H1 (cell line): Measurements from ENCODE around the gene CEP85L. TPM values are rescaled to one million over a fixed set of nuclear protein-coding genes. Genes with fewer than 3 reads are reported as not detected.

Experiments
- CTCF ChIA-PET: fragments of 300-600 bp; sonication (Branson Sonifier 250); formaldehyde crosslinking; loops from one replicate; lab custom pipeline; 2021; ENCODE audit not compliant: partially characterized antibody; lab: Charles Lee
- POLR2A ChIA-PET: fragments of 300-600 bp; sonication (Branson Sonifier 250); formaldehyde crosslinking; loops from one replicate; lab custom pipeline; 2021; ENCODE audit warnings: inconsistent platforms; ENCODE audit not compliant: partially characterized antibody; lab: Charles Lee
- DNase-seq, 2 experiments: peaks; one replicate each; pipeline versions ENCODE4 v3.0.0 to v3.0.0-alpha.2; 2010 to 2022; ENCODE audit warnings: low spot score in 2 of 2, low read depth in 1 of 2, mixed read lengths in 1 of 2
- FAIRE-seq: peaks from 2 replicates; lab custom pipeline; 2011; peaks lifted over from hg19 to GRCh38; lab: Jason Lieb, UNC
- H2AFZ ChIP-seq: 2 replicates; pipeline ENCODE4 v1.8.1; 2012; ENCODE audit warnings: low read length, inconsistent platforms
- H2AK5ac ChIP-seq: 2 replicates; pipeline ENCODE4 v1.6.1; 2013; ENCODE audit warnings: low read depth, low read length
- H2BK120ac ChIP-seq: replicated peaks from 2 replicates; pipeline ENCODE3; 2013; ENCODE audit warnings: low read depth, low read length, inconsistent platforms
- H2BK12ac ChIP-seq: 2 replicates; pipeline ENCODE4 v1.6.1; 2013; ENCODE audit warnings: low read depth, low read length
- H2BK15ac ChIP-seq: 2 replicates; pipeline ENCODE4 v1.6.1; 2013; ENCODE audit warnings: low read length
- H2BK20ac ChIP-seq: 2 replicates; pipeline ENCODE4 v1.6.1; 2013; ENCODE audit warnings: low read length
- H2BK5ac ChIP-seq: 2 replicates; pipeline ENCODE4 v1.6.1; 2013; ENCODE audit warnings: low read depth, low read length
- H3K14ac ChIP-seq: 2 replicates; pipeline ENCODE4 v1.6.1; 2013; ENCODE audit warnings: inconsistent platforms; ENCODE audit not compliant: insufficient read length
- H3K18ac ChIP-seq: 2 replicates; pipeline ENCODE4 v1.6.1; 2013; ENCODE audit warnings: low read length; ENCODE audit errors: extremely low read depth
- H3K23ac ChIP-seq: 2 replicates; pipeline ENCODE4 v1.6.1; 2013; ENCODE audit warnings: inconsistent platforms; ENCODE audit not compliant: insufficient read length
- H3K23me2 ChIP-seq: 2 replicates; pipeline ENCODE4 v1.6.1; 2013; ENCODE audit warnings: low read depth, low read length
- H3K27ac ChIP-seq: 2 replicates; pipeline ENCODE4 v1.6.1; 2011; ENCODE audit warnings: low read depth, low read length, inconsistent platforms
- H3K27me3 ChIP-seq, 4 experiments: replicated peaks in 1 of 4; 1 replicate in 1 of 4; 2 replicates in 3 of 4; pipeline versions ENCODE4 v1.6.1 to v1.8.1; 2011 to 2013; ENCODE audit warnings: low read length in 3 of 4, mild to moderate bottlenecking in 3 of 4, inconsistent platforms in 2 of 4, mixed read lengths in 2 of 4, moderate library complexity in 1 of 4; ENCODE audit not compliant: control insufficient read depth in 3 of 4, insufficient read depth in 3 of 4; ENCODE audit errors: extremely low read depth in 1 of 4
- H3K36me3 ChIP-seq, 4 experiments: 2 replicates each; pipeline versions ENCODE4 v1.6.1 to v1.8.1; 2011 to 2013; ENCODE audit warnings: mild to moderate bottlenecking in 4 of 4, low read length in 3 of 4, moderate library complexity in 2 of 4, control low read depth in 1 of 4, inconsistent platforms in 1 of 4; ENCODE audit not compliant: insufficient read depth in 4 of 4, control insufficient read depth in 2 of 4
- H3K4ac ChIP-seq: replicated peaks from 2 replicates; pipeline ENCODE3; 2013; ENCODE audit warnings: low read length, low read depth, mixed read lengths, inconsistent platforms; ENCODE audit not compliant: insufficient read length
- H3K4me1 ChIP-seq, 4 experiments: replicated peaks in 1 of 4; 1 replicate in 1 of 4; 2 replicates in 3 of 4; pipeline versions ENCODE4 v1.6.1 to v1.8.1; 2011 to 2013; ENCODE audit warnings: low read length in 3 of 4, inconsistent platforms in 2 of 4, mixed read lengths in 1 of 4; ENCODE audit not compliant: insufficient read depth in 4 of 4, control insufficient read depth in 3 of 4
- H3K4me2 ChIP-seq, 2 experiments: 2 replicates each; pipeline versions ENCODE4 v1.6.1 to v1.8.1; 2011 to 2013; ENCODE audit warnings: low read depth in 2 of 2, low read length in 2 of 2, control low read depth in 1 of 2, inconsistent platforms in 1 of 2, mild to moderate bottlenecking in 1 of 2; ENCODE audit not compliant: insufficient read depth in 1 of 2
- H3K4me3 ChIP-seq, 4 experiments: fragments of 200-600, 300-600 bp in 1 of 4; sonication (generic), shearing (Covaris generic), sonication (Bioruptor Twin) in 1 of 4; 2 replicates each; pipeline versions ENCODE4 v1.5.1 to v1.8.1; 2011 to 2016; ENCODE audit warnings: low read length in 4 of 4, low read depth in 3 of 4, control low read depth in 2 of 4, inconsistent platforms in 2 of 4, mild to moderate bottlenecking in 2 of 4, mixed read lengths in 1 of 4, moderate library complexity in 1 of 4; ENCODE audit not compliant: insufficient read depth in 2 of 4; ENCODE audit errors: extremely low read depth in 1 of 4
- H3K56ac ChIP-seq: replicated peaks from 2 replicates; pipeline ENCODE3; 2013; ENCODE audit warnings: low read depth, mild to moderate bottlenecking, mixed read lengths, low read length, inconsistent platforms; ENCODE audit not compliant: insufficient read length
- H3K79me1 ChIP-seq: 2 replicates; pipeline ENCODE4 v1.6.1; 2013; ENCODE audit warnings: low read depth, low read length, control low read depth
- H3K79me2 ChIP-seq, 2 experiments: 2 replicates each; pipeline versions ENCODE4 v1.6.1 to v1.8.1; 2012 to 2013; ENCODE audit warnings: low read length in 2 of 2, mild to moderate bottlenecking in 2 of 2, inconsistent platforms in 1 of 2; ENCODE audit not compliant: insufficient read depth in 2 of 2, control insufficient read depth in 1 of 2
- H3K9ac ChIP-seq, 4 experiments: replicated peaks in 1 of 4; 1 replicate in 1 of 4; 2 replicates in 3 of 4; pipeline versions ENCODE4 v1.6.1 to v1.8.1; 2011 to 2013; ENCODE audit warnings: low read depth in 3 of 4, low read length in 3 of 4, control low read depth in 2 of 4, mild to moderate bottlenecking in 2 of 4, moderate library complexity in 2 of 4, inconsistent platforms in 1 of 4; ENCODE audit errors: extremely low read depth in 1 of 4
- H3K9me3 ChIP-seq, 2 experiments: 2 replicates each; pipeline versions ENCODE4 v1.6.1 to v1.8.1; 2012 to 2013; ENCODE audit warnings: mild to moderate bottlenecking in 2 of 2, moderate library complexity in 2 of 2, control low read depth in 1 of 2, inconsistent platforms in 1 of 2, low read depth in 1 of 2, low read length in 1 of 2, mixed read lengths in 1 of 2; ENCODE audit not compliant: insufficient read depth in 2 of 2
- H4K20me1 ChIP-seq, 2 experiments: replicated peaks in 1 of 2; 2 replicates each; pipeline versions ENCODE3 to v1.8.1; 2011 to 2013; ENCODE audit warnings: inconsistent platforms in 2 of 2, low read length in 2 of 2, mild to moderate bottlenecking in 1 of 2; ENCODE audit not compliant: insufficient read depth in 2 of 2, control insufficient read depth in 1 of 2
- H4K5ac ChIP-seq: 2 replicates; pipeline ENCODE4 v1.6.1; 2013; ENCODE audit warnings: low read length, low read depth, mixed read lengths, inconsistent platforms; ENCODE audit not compliant: insufficient read length
- H4K8ac ChIP-seq: 2 replicates; pipeline ENCODE4 v1.8.0; 2013; ENCODE audit warnings: mild to moderate bottlenecking, moderate library complexity, low read length, inconsistent platforms; ENCODE audit not compliant: insufficient read depth; ENCODE audit errors: extremely low read depth
- H4K91ac ChIP-seq: replicated peaks from 2 replicates; pipeline ENCODE3; 2013; ENCODE audit warnings: low read length, mixed read lengths, inconsistent platforms; ENCODE audit not compliant: insufficient read length
- ASH2L ChIP-seq: fragments of 200-600, 300-600 bp; sonication (generic); IDR thresholded peaks from one replicate; pipeline ENCODE4 v1.7.1; 2017; ENCODE audit warnings: low read length
- BCL11A ChIP-seq, 2 experiments: IDR thresholded peaks; one replicate each; pipeline ENCODE4 v1.6.1; 2011; ENCODE audit warnings: low read depth in 2 of 2, low read length in 2 of 2, mild to moderate bottlenecking in 2 of 2
- CHD1 ChIP-seq: IDR thresholded peaks from 2 replicates; pipeline ENCODE4 v1.6.1; 2012; ENCODE audit warnings: low read depth, low read length, improper control_type of control experiment
- CTBP2 ChIP-seq: IDR thresholded peaks from 2 replicates; pipeline ENCODE4 v1.7.0; 2011; ENCODE audit warnings: borderline replicate concordance, mild to moderate bottlenecking, moderate library complexity, mixed read lengths, low read length; ENCODE audit not compliant: insufficient read depth, insufficient read length
- HDAC6 ChIP-seq: IDR thresholded peaks from one replicate; pipeline ENCODE4 v1.7.1; 2012; ENCODE audit warnings: low read depth, mild to moderate bottlenecking, inconsistent platforms, low read length, moderate library complexity
- JUND ChIP-seq: IDR thresholded peaks from 2 replicates; pipeline ENCODE4 v1.6.1; 2011; ENCODE audit warnings: mild to moderate bottlenecking, improper control_type of control experiment, low read length
- KDM1A ChIP-seq: fragments of 200-600, 300-600 bp; sonication (generic); IDR thresholded peaks from 2 replicates; pipeline ENCODE4 v1.7.1; 2016; ENCODE audit warnings: mild to moderate bottlenecking, low read length, borderline replicate concordance
- MAX ChIP-seq: IDR thresholded peaks from 2 replicates; pipeline ENCODE4 v1.6.1; 2012; ENCODE audit warnings: inconsistent platforms
- NANOG ChIP-seq: IDR thresholded peaks from 2 replicates; pipeline ENCODE4 v1.6.1; 2011; ENCODE audit warnings: low read length, low read depth, mild to moderate bottlenecking, inconsistent platforms; ENCODE audit not compliant: insufficient read depth, poor library complexity, severe bottlenecking
- POLR2AphosphoS5 ChIP-seq: IDR thresholded peaks from 2 replicates; pipeline ENCODE4 v1.6.1; 2011; ENCODE audit warnings: low read depth, low read length
- POU5F1 ChIP-seq: IDR thresholded peaks from 2 replicates; pipeline ENCODE4 v1.6.1; 2011; ENCODE audit warnings: low read depth, mild to moderate bottlenecking, low read length, moderate library complexity
- RFX5 ChIP-seq: IDR thresholded peaks from 2 replicates; pipeline ENCODE4 v1.6.1; 2011; ENCODE audit warnings: low read depth, low read length, improper control_type of control experiment, borderline replicate concordance
- SAP30 ChIP-seq: fragments of 300-600 bp; sonication (generic); IDR thresholded peaks from 2 replicates; pipeline ENCODE4 v1.7.1; 2012; ENCODE audit warnings: low read length, moderate library complexity, mild to moderate bottlenecking, inconsistent platforms; ENCODE audit not compliant: insufficient read depth, insufficient replicate concordance
- TBP ChIP-seq: IDR thresholded peaks from 2 replicates; pipeline ENCODE4 v1.6.1; 2011; ENCODE audit warnings: low read depth, low read length, improper control_type of control experiment
- TCF12 ChIP-seq: IDR thresholded peaks from 2 replicates; pipeline ENCODE4 v1.6.1; 2011; ENCODE audit warnings: low read depth, mild to moderate bottlenecking, low read length
- WGBS, 2 experiments: shearing (Covaris generic) in 1 of 2; methylation state at CpG; one replicate each; pipeline versions ENCODE4 v1.1.6 to v1.1.7; 2013 to 2015; ENCODE audit warnings: low lambda C conversion rate in 2 of 2, mixed read lengths in 2 of 2, inconsistent platforms in 1 of 2, low coverage in 1 of 2, missing lambda C conversion rate in 1 of 2; ENCODE audit not compliant: insufficient replicate concordance in 2 of 2, insufficient coverage in 1 of 2, insufficient read length in 1 of 2; ENCODE audit errors: extremely low coverage in 1 of 2, missing lambda C conversion rate in 1 of 2; 5-methylcytosine and 5-hydroxymethylcytosine counted together
- polyA plus RNA-seq, 7 experiments: library from polyadenylated mRNA; depleted of rRNA in 3 of 7; stranded (reverse) in 5 of 7; unstranded in 2 of 7; fragments of >200 nt in 5 of 7; fragments of 200-250 nt in 2 of 7; gene quantifications; 1 replicate in 5 of 7; 2 replicates in 1 of 7; 4 replicates in 1 of 7; pipeline versions ENCODE4 v1.2.1 to v1.2.3, GENCODE V29; 2011 to 2013; ENCODE audit warnings: missing spikeins in 2 of 7, mixed read lengths in 2 of 7
- total RNA-seq: library from RNA; stranded (reverse); fragmentation: NEBNext Ultra II Directional; extraction: Animal tissue kit (Norgen Biotek cat#: 25700); gene quantifications from 2 replicates; pipeline ENCODE4 v1.2.1, GENCODE V29; 2021

The CEP85L gene
- total and polyA plus RNA-seq, 2 of the 8 experiments (the other 6 are each of a cell fraction or from before 2014, with no cell fraction given): 3.2 to 27.6 TPM

- H3K79me1 ChIP-seq: no peaks in the 10 kb centered on the region
- CTCF ChIA-PET: interaction anchor here (0.7 kb wide), 1 partner anchor 187 kb away, joined by 5 read pairs; no protein-coding TSS in a partner anchor
- TF ChIP-seq JUND (no peak), TBP (no peak), POLR2AphosphoS5 (no peak), SAP30 (no peak), ASH2L (no peak), CHD1 (no peak), POU5F1 (no peak), TCF12 (no peak), CTBP2 (no peak), RFX5 (no peak), MAX (no peak), NANOG (no peak), BCL11A (IDR thresholded peaks at IDR 0.05; ENCODE audit: low read depth in 2 of 2, low read length in 2 of 2) (no peak), KDM1A (no peak), HDAC6 (no peak)
These were observed 190.4 kb downstream of the CEP85L start for GRCh38 chr6:118460958-118461470.

More at GRCh38 chr6:118460958-118461470, 190.4 kb downstream of the CEP85L start:
- H3K23me2 ChIP-seq: no peaks in the 10 kb centered on the region
- no peak overlapping the region for H2BK15ac ChIP-seq
- H2AK5ac ChIP-seq: no peak overlapping the region
- no peak overlapping the region for H3K23ac ChIP-seq
- no peak overlapping the region for H4K91ac ChIP-seq
- no peaks in the 10 kb centered on the region for H3K36me3 ChIP-seq
- H4K20me1 ChIP-seq: no peaks in the 10 kb centered on the region
- H3K4me3 ChIP-seq: no peak overlapping the region
- no peak for FAIRE-seq
- no peak overlapping the region for H3K56ac ChIP-seq
- no peak overlapping the region for H2BK5ac ChIP-seq
- no peaks in the 10 kb centered on the region for H3K79me2 ChIP-seq
- no peak overlapping the region for H3K14ac ChIP-seq
- H3K9me3 ChIP-seq: no peaks in the 10 kb centered on the region
- H2BK12ac ChIP-seq: no peak overlapping the region
- DNase-seq: no peak
- H3K4me2 ChIP-seq: no peak overlapping the region
- POLR2A ChIA-PET: no interaction called here
- no peak overlapping the region for H2BK20ac ChIP-seq
- H3K4ac ChIP-seq: no peak overlapping the region
- no peak overlapping the region for H3K18ac ChIP-seq
- no peak overlapping the region for H3K9ac ChIP-seq
- no peak overlapping the region for H2BK120ac ChIP-seq
- H3K4me1 ChIP-seq: no peaks in the 10 kb centered on the region
- 83% methylated on average over 2 of the region's 2 CpGs; no CpG with 5 or more reads in 1 of the 2 experiments for WGBS, 2 experiments
- no peak overlapping the region for H2AFZ ChIP-seq
- H3K27me3 ChIP-seq: no peaks in the 10 kb centered on the region
- H4K5ac ChIP-seq: no peak overlapping the region
- H3K27ac ChIP-seq: no peak overlapping the region
- no peak overlapping the region for H4K8ac ChIP-seq
